Dendritic cell treated with granulocyte-macrophage colony-stimulating factor and Interleukin-4, amounts not matched to agents 40 ng/mL and 50 ng/mL, for 4 days (primary cell): ENCODE results near the gene WASF2.

Experiments
- H3K27ac Mint-ChIP-seq: one replicate; pipeline ENCODE4 v1.8.0; 2022; ENCODE audit warnings: mild to moderate bottlenecking, mixed read lengths
- H3K27me3 Mint-ChIP-seq: one replicate; pipeline ENCODE4 v1.8.0; 2022; ENCODE audit warnings: mild to moderate bottlenecking, mixed read lengths
- H3K36me3 Mint-ChIP-seq: one replicate; pipeline ENCODE4 v1.8.0; 2022; ENCODE audit warnings: low read depth, mixed read lengths
- H3K4me1 Mint-ChIP-seq: one replicate; pipeline ENCODE4 v1.8.0; 2022; ENCODE audit warnings: low read depth, mixed read lengths
- H3K4me3 Mint-ChIP-seq: one replicate; pipeline ENCODE4 v1.8.0; 2022; ENCODE audit warnings: mild to moderate bottlenecking, moderate library complexity, mixed read lengths
- H3K9me3 Mint-ChIP-seq: one replicate; pipeline ENCODE4 v1.8.0; 2022; ENCODE audit warnings: mixed read lengths
- intact Hi-C: fragments of 100-400 bp; cut with micrococcal nuclease; formaldehyde crosslinking; loops from one replicate; pipeline ENCODE4 v1.15.0; 2022

Gene WASF2

GRCh38 chr1:27405074-27405473, 84.9 kb downstream of the WASF2 start:
- Mint-ChIP-seq H3K27me3 (peaks cover 2% of the 10 kb centered on the region), H3K4me3 (no peak overlapping the region), H3K9me3 (no peaks in the 10 kb centered on the region), H3K4me1 (peaks cover 65% of the 10 kb centered on the region), H3K36me3 (peaks cover 63% of the 10 kb centered on the region), H3K27ac (no peak overlapping the region)
- intact Hi-C loops = loop anchor here (10.0 kb wide), 1 partner anchor 260 kb away; no protein-coding TSS in a partner anchor

- H3K27me3 Mint-ChIP-seq = peaks cover 2% of the 10 kb centered on the region
These were observed 86.0 kb downstream of the WASF2 start for GRCh38 chr1:27403931-27404330.

GRCh38 chr1:27403065-27403726, 86.8 kb downstream of the WASF2 start:
- H3K27me3 Mint-ChIP-seq = peaks cover 2% of the 10 kb centered on the region
- peak overlapping the region; percentile 83 for H3K27ac Mint-ChIP-seq
- H3K4me1 Mint-ChIP-seq = peaks cover 64% of the 10 kb centered on the region
- peaks cover 44% of the 10 kb centered on the region for H3K36me3 Mint-ChIP-seq
- H3K9me3 Mint-ChIP-seq = no peaks in the 10 kb centered on the region
- intact Hi-C loops = loop anchor here (10.0 kb wide), 1 partner anchor 262 kb away; no protein-coding TSS in a partner anchor
- H3K4me3 Mint-ChIP-seq = peak overlapping the region; percentile 44

More at GRCh38 chr1:27403931-27404330, 86.0 kb downstream of the WASF2 start:
- Mint-ChIP-seq H3K4me3 (no peak overlapping the region), H3K36me3 (peaks cover 52% of the 10 kb centered on the region), H3K9me3 (no peaks in the 10 kb centered on the region), H3K4me1 (peaks cover 65% of the 10 kb centered on the region), H3K27ac (peak overlapping the region; percentile 83)
- intact Hi-C loops = loop anchor here (10.0 kb wide), 1 partner anchor 261 kb away; no protein-coding TSS in a partner anchor

GRCh38 chr1:27402349-27402754, 87.6 kb downstream of the WASF2 start:
- Mint-ChIP-seq H3K4me1 (peaks cover 56% of the 10 kb centered on the region), H3K27ac (peak overlapping the region; percentile 83), H3K27me3 (peaks cover 2% of the 10 kb centered on the region), H3K36me3 (peaks cover 36% of the 10 kb centered on the region), H3K4me3 (no peak overlapping the region), H3K9me3 (no peaks in the 10 kb centered on the region)
- intact Hi-C loops = loop anchor here (1.0 to 10.0 kb wide), 3 partner anchors 88 to 262 kb away; partner anchors contain the start of gene WASF2

GRCh38 chr1:27400963-27401341, 89.0 kb downstream of the WASF2 start:
- Mint-ChIP-seq H3K4me3 (no peak overlapping the region), H3K27me3 (peaks cover 2% of the 10 kb centered on the region), H3K4me1 (peaks cover 49% of the 10 kb centered on the region), H3K9me3 (no peaks in the 10 kb centered on the region), H3K36me3 (peaks cover 22% of the 10 kb centered on the region), H3K27ac (no peak overlapping the region)
- intact Hi-C loops = loop anchor here (10.0 kb wide), 1 partner anchor 264 kb away; no protein-coding TSS in a partner anchor

GRCh38 chr1:27400082-27400962, 89.6 kb downstream of the WASF2 start:
- H3K4me3 Mint-ChIP-seq = no peak overlapping the region
- H3K27ac Mint-ChIP-seq = no peak overlapping the region
- H3K27me3 Mint-ChIP-seq = peaks cover 2% of the 10 kb centered on the region
- peaks cover 16% of the 10 kb centered on the region for H3K36me3 Mint-ChIP-seq
- H3K4me1 Mint-ChIP-seq = peaks cover 43% of the 10 kb centered on the region
- intact Hi-C loops = loop anchor here (10.0 kb wide), 1 partner anchor 264 kb away; no protein-coding TSS in a partner anchor
- H3K9me3 Mint-ChIP-seq = no peaks in the 10 kb centered on the region

- peaks cover 37% of the 10 kb centered on the region for H3K4me1 Mint-ChIP-seq
- H3K9me3 Mint-ChIP-seq = no peaks in the 10 kb centered on the region
- H3K27me3 Mint-ChIP-seq = peaks cover 2% of the 10 kb centered on the region
- no peak overlapping the region for H3K4me3 Mint-ChIP-seq
- peaks cover 10% of the 10 kb centered on the region for H3K36me3 Mint-ChIP-seq
- H3K27ac Mint-ChIP-seq = no peak overlapping the region
- intact Hi-C loops = loop anchor here (10.0 kb wide), 1 partner anchor 265 kb away; no protein-coding TSS in a partner anchor
These were observed 90.5 kb downstream of the WASF2 start for GRCh38 chr1:27399251-27400025.

- no peaks in the 10 kb centered on the region for H3K9me3 Mint-ChIP-seq
- H3K4me3 Mint-ChIP-seq = no peak overlapping the region
- no peak overlapping the region for H3K27ac Mint-ChIP-seq
- intact Hi-C loops = no loop called here
- H3K36me3 Mint-ChIP-seq = peaks cover 2% of the 10 kb centered on the region
- peaks cover 2% of the 10 kb centered on the region for H3K27me3 Mint-ChIP-seq
- peaks cover 30% of the 10 kb centered on the region for H3K4me1 Mint-ChIP-seq
These were observed 91.4 kb downstream of the WASF2 start for GRCh38 chr1:27398405-27399149.

- no peak overlapping the region for H3K4me3 Mint-ChIP-seq
- no peak overlapping the region for H3K27ac Mint-ChIP-seq
- H3K36me3 Mint-ChIP-seq = no peaks in the 10 kb centered on the region
- H3K4me1 Mint-ChIP-seq = peaks cover 22% of the 10 kb centered on the region
- H3K9me3 Mint-ChIP-seq = no peaks in the 10 kb centered on the region
- intact Hi-C loops = no loop called here
- peaks cover 9% of the 10 kb centered on the region for H3K27me3 Mint-ChIP-seq
These were observed 92.2 kb downstream of the WASF2 start for GRCh38 chr1:27397749-27398148.

- intact Hi-C loops = no loop called here
- Mint-ChIP-seq H3K36me3 (no peaks in the 10 kb centered on the region), H3K27ac (no peak overlapping the region), H3K27me3 (peaks cover 13% of the 10 kb centered on the region), H3K4me3 (no peak overlapping the region), H3K9me3 (no peaks in the 10 kb centered on the region), H3K4me1 (peaks cover 19% of the 10 kb centered on the region)
These were observed 92.9 kb downstream of the WASF2 start for GRCh38 chr1:27397110-27397509.

GRCh38 chr1:27395441-27396195, 94.3 kb downstream of the WASF2 start:
- Mint-ChIP-seq H3K36me3 (no peaks in the 10 kb centered on the region), H3K27ac (no peak overlapping the region)

GRCh38 chr1:27394925-27395324, 95.0 kb downstream of the WASF2 start:
- no peaks in the 10 kb centered on the region for H3K36me3 Mint-ChIP-seq
- H3K9me3 Mint-ChIP-seq = no peaks in the 10 kb centered on the region
- no peak overlapping the region for H3K27ac Mint-ChIP-seq
- H3K27me3 Mint-ChIP-seq = peaks cover 29% of the 10 kb centered on the region
- intact Hi-C loops = loop anchor here (1.0 kb wide), 1 partner anchor 94 kb away; no protein-coding TSS in a partner anchor
- no peak overlapping the region for H3K4me3 Mint-ChIP-seq
- peaks cover 25% of the 10 kb centered on the region for H3K4me1 Mint-ChIP-seq

More at GRCh38 chr1:27395441-27396195, 94.3 kb downstream of the WASF2 start:
- Mint-ChIP-seq H3K9me3 (no peaks in the 10 kb centered on the region), H3K27me3 (peaks cover 26% of the 10 kb centered on the region), H3K4me1 (peaks cover 30% of the 10 kb centered on the region), H3K4me3 (no peak overlapping the region)
- intact Hi-C loops = loop anchor here (1.0 kb wide), 1 partner anchor 94 kb away; no protein-coding TSS in a partner anchor
